Panc1 (cell line): ENCODE data around the gene PRKCB. TPM values are rescaled to one million over a fixed set of nuclear protein-coding genes. Genes with fewer than 3 reads are reported as not detected.

Source experiments
- ATAC-seq: fragments of 200-7000 bp; cut with Tn5 transposase; 2 replicates; pipeline ENCODE4 v1.9.1; 2020; ENCODE audit warnings: mild to moderate bottlenecking, moderate library complexity
- BruUV-seq: library from RNA; stranded (reverse); fragments of 400-500 nt; replicated peaks from 2 replicates; lab custom pipeline; 2021; lab: Mats Ljungman, UMichigan
- CTCF ChIA-PET: fragments of 300-600 bp; sonication (Branson Sonifier 250); formaldehyde crosslinking; loops from one replicate; lab custom pipeline; 2022; ENCODE audit warnings: antibody characterized with exemption; lab: Charles Lee
- POLR2A ChIA-PET: fragments of 300-600 bp; sonication (Branson Sonifier 250); formaldehyde crosslinking; loops from one replicate; lab custom pipeline; 2022; ENCODE audit warnings: antibody characterized with exemption; lab: Charles Lee
- DNase-seq: peaks from one replicate; pipeline ENCODE4 v3.0.0-alpha.2; 2010; ENCODE audit warnings: low read depth, low spot score
- H3K27ac ChIP-seq: 2 replicates; pipeline ENCODE4 v1.5.1; 2011; ENCODE audit warnings: mild to moderate bottlenecking, low read length, inconsistent platforms
- H3K27me3 ChIP-seq: fragments of 200-500 bp; sonication (Bioruptor generic); 2 replicates; pipeline ENCODE4 v1.6.0; 2014; ENCODE audit warnings: low read length, inconsistent platforms; ENCODE audit not compliant: control insufficient read depth, insufficient read depth
- H3K36me3 ChIP-seq: fragments of 200-500 bp; sonication (Bioruptor generic); 2 replicates; pipeline ENCODE4 v1.5.1; 2014; ENCODE audit warnings: inconsistent platforms, mild to moderate bottlenecking, low read length, moderate library complexity; ENCODE audit not compliant: control insufficient read depth, insufficient read depth
- H3K4me1 ChIP-seq: 2 replicates; pipeline ENCODE4 v1.5.1; 2011; ENCODE audit warnings: inconsistent platforms, mild to moderate bottlenecking, low read length, moderate library complexity; ENCODE audit not compliant: control insufficient read depth, insufficient read depth
- H3K4me3 ChIP-seq, 2 experiments: 2 replicates each; pipeline ENCODE4 v1.5.1; 2011 to 2012; ENCODE audit warnings: low read depth in 2 of 2, low read length in 2 of 2, mild to moderate bottlenecking in 2 of 2, inconsistent platforms in 1 of 2, moderate library complexity in 1 of 2
- H3K9me3 ChIP-seq: fragments of 200-500 bp; sonication (Bioruptor generic); 2 replicates; pipeline ENCODE4 v1.5.1; 2014; ENCODE audit warnings: low read depth, mild to moderate bottlenecking, inconsistent platforms, low read length, moderate library complexity; ENCODE audit not compliant: control insufficient read depth, insufficient read depth
- CTCF ChIP-seq: fragments of 450-650 bp; IDR thresholded peaks from 2 replicates; pipeline ENCODE4 v1.5.1; 2017; ENCODE audit warnings: mild to moderate bottlenecking
- POLR2AphosphoS5 ChIP-seq: IDR thresholded peaks from 2 replicates; pipeline ENCODE4 v1.6.1; 2012; ENCODE audit warnings: mild to moderate bottlenecking, low read depth, low read length, moderate library complexity
- REST ChIP-seq, 2 experiments: IDR thresholded peaks; 2 replicates each; pipeline ENCODE4 v1.6.1; 2011 to 2012; ENCODE audit warnings: low read depth in 2 of 2, control low read depth in 1 of 2, low read length in 1 of 2, mild to moderate bottlenecking in 1 of 2, moderate library complexity in 1 of 2; ENCODE audit not compliant: insufficient read depth in 1 of 2
- SIN3A ChIP-seq: IDR thresholded peaks from 2 replicates; pipeline ENCODE4 v1.6.1; 2012; ENCODE audit warnings: low read depth, mild to moderate bottlenecking, low read length, moderate library complexity, borderline replicate concordance; ENCODE audit not compliant: insufficient read depth
- TCF7L2 ChIP-seq: IDR thresholded peaks from 2 replicates; pipeline ENCODE4 v1.6.1; 2011; ENCODE audit warnings: mild to moderate bottlenecking, low read depth, low read length, inconsistent platforms
- in situ Hi-C: cut with HindIII; loops from 2 replicates; pipeline ENCODE4 v1.10.0; 2016; ENCODE audit warnings: low sequenced_read_pairs, low pct_unique_long_range_greater_than_20kb
- intact Hi-C: fragments of 100-400 bp; cut with micrococcal nuclease; formaldehyde crosslinking; loops from one replicate; pipeline ENCODE4 v1.10.0; 2022; ENCODE audit not compliant: unreplicated experiment
- total RNA-seq: library from RNA; stranded (reverse); gene quantifications from one replicate; pipeline ENCODE4 v1.2.1, GENCODE V29; 2021; ENCODE audit not compliant: unreplicated experiment

PRKCB gene
- total RNA-seq, 1 experiment from 2014 or later, result 0.41 TPM

DNA sequence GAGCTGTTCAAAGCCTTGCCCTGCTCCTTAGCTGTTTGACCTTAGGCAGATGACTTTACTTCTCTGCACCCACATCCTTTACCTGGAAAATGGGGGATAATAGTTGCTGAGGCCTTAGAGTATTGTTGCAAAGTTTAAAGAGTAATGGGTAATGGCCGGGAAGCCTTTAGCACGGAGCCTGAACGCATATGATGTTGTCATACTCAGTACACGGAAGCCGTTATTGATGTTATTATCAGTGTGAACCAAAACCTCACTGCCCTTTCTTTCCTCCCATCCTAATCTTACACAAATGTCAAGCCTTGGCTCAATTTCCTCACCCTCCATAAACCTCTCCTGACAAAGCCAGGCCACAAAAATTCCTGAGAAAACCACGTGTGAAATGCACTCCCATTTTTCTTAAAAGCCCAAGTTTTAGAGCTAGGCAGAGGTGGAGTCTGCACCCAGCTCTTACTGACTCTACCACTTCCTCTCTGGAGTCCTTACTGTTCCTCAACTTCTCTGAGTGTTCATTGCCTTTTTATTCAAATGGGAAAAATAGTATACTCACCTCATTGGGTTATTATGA, 353.1 kb downstream of the PRKCB start:
- TF ChIP-seq REST (IDR thresholded peaks at IDR 0.05; ENCODE audit: insufficient read depth in 1 of 2, low read depth in 2 of 2, low read length in 1 of 2), result no peak
- no peak overlapping the region for H3K4me3 ChIP-seq
- in situ Hi-C loops, result no loop called here
- no peaks in the 10 kb centered on the region for H3K9me3 ChIP-seq
- H3K27me3 ChIP-seq, result peaks cover 18% of the 10 kb centered on the region
- no peak overlapping the region for H3K27ac ChIP-seq
- ATAC-seq (no peak), DNase-seq (no peak)
- H3K36me3 ChIP-seq, result no peaks in the 10 kb centered on the region
- ChIA-PET POLR2A (no interaction called here), CTCF (no interaction called here)
- H3K4me1 ChIP-seq, result no peaks in the 10 kb centered on the region
- no TSS peak for BruUV-seq
- intact Hi-C loops, result no loop called here

- in situ Hi-C loops, result no loop called here
- TF ChIP-seq CTCF (no peak), SIN3A (no peak), TCF7L2 (no peak), REST (IDR thresholded peaks at IDR 0.05; ENCODE audit: insufficient read depth in 1 of 2, low read depth in 2 of 2, low read length in 1 of 2) (no peak), POLR2AphosphoS5 (no peak)
- H3K4me3 ChIP-seq, result no peak overlapping the region
- ATAC-seq (no peak), DNase-seq (no peak)
- H3K9me3 ChIP-seq, result no peaks in the 10 kb centered on the region
- no TSS peak for BruUV-seq
- no peaks in the 10 kb centered on the region for H3K4me1 ChIP-seq
- H3K36me3 ChIP-seq, result no peaks in the 10 kb centered on the region
- H3K27ac ChIP-seq, result no peak overlapping the region
- intact Hi-C loops, result no loop called here
- CTCF ChIA-PET, result interaction anchor here (0.7 kb wide), 1 partner anchor 1056 kb away, joined by 3 read pairs; no protein-coding TSS in a partner anchor
- peaks cover 18% of the 10 kb centered on the region for H3K27me3 ChIP-seq
- POLR2A ChIA-PET, result no interaction called here
Measured at GRCh38 chr16:24189941-24190340, 354.2 kb downstream of the PRKCB start.
